Measurements from ENCODE around the gene ADCY4.
A peak's percentile ranks its signal among the peaks of the same experiment; 100 is the strongest.
"Not testable (repeated sequence)": the region's sequence is repeated elsewhere in the genome, so short reads cannot be mapped to it uniquely, and the experiment has no call there.

The ADCY4 gene

GRCh38 chr14:24334431-24335291, at the start of gene ADCY4:
Gene ADCY4 (minus strand): TSS chr14:24335071. CDS start chr14:24334652, 419 bp downstream.
- DNase-seq (ENCODE audit: low read depth): no peak

GRCh38 chr14:24384169-24384568, 49.3 kb upstream of the ADCY4 start:
- DNase-seq (ENCODE audit: low read depth): no peak

GRCh38 chr14:24382064-24382371, 47.1 kb upstream of the ADCY4 start:
- no peak for DNase-seq (ENCODE audit: low read depth)

- no peak for DNase-seq (ENCODE audit: low read depth)
These were observed 46.6 kb upstream of the ADCY4 start for GRCh38 chr14:24381363-24382063.

- DNase-seq (ENCODE audit: low read depth): no peak
These were observed 45.2 kb upstream of the ADCY4 start for GRCh38 chr14:24379907-24380730.

- no peak for DNase-seq (ENCODE audit: low read depth)
These were observed 44.4 kb upstream of the ADCY4 start for GRCh38 chr14:24378981-24379906.

- DNase-seq (ENCODE audit: low read depth): no peak
These were observed 43.5 kb upstream of the ADCY4 start for GRCh38 chr14:24378327-24378726.

GRCh38 chr14:24377657-24378056, 42.8 kb upstream of the ADCY4 start:
- no peak for DNase-seq (ENCODE audit: low read depth)

- DNase-seq (ENCODE audit: low read depth): no peak
These were observed 42.3 kb upstream of the ADCY4 start for GRCh38 chr14:24377126-24377525.

GRCh38 chr14:24376448-24377070, 41.7 kb upstream of the ADCY4 start:
- no peak for DNase-seq (ENCODE audit: low read depth)

GRCh38 chr14:24372701-24373416, 38.0 kb upstream of the ADCY4 start:
- DNase-seq (ENCODE audit: low read depth): no peak

- not testable (repeated sequence) for DNase-seq (ENCODE audit: low read depth)
These were observed 36.7 kb upstream of the ADCY4 start for GRCh38 chr14:24371605-24372004.

- DNase-seq (ENCODE audit: low read depth): no peak
These were observed 35.9 kb upstream of the ADCY4 start for GRCh38 chr14:24370748-24371147.

- no peak for DNase-seq (ENCODE audit: low read depth)
These were observed 35.2 kb upstream of the ADCY4 start for GRCh38 chr14:24369907-24370687.

GRCh38 chr14:24369463-24369862, 34.6 kb upstream of the ADCY4 start:
- no peak for DNase-seq (ENCODE audit: low read depth)

- DNase-seq (ENCODE audit: low read depth): peak; percentile 45
These were observed 33.8 kb upstream of the ADCY4 start for GRCh38 chr14:24368562-24369252.

GRCh38 chr14:24368212-24368561, 33.3 kb upstream of the ADCY4 start:
- DNase-seq (ENCODE audit: low read depth): no peak

- peak; percentile 96 for DNase-seq (ENCODE audit: low read depth)
These were observed 32.8 kb upstream of the ADCY4 start, which contains the start of gene NFATC4 for GRCh38 chr14:24367514-24368211. Gene NFATC4 (plus strand): TSS chr14:24368184. CDS start chr14:24368341, 157 bp downstream.

Data from amniotic epithelial cell (primary cell).